ENCODE results near the gene HOXA9. TPM values are rescaled to one million over a fixed set of nuclear protein-coding genes. Genes with fewer than 3 reads are reported as not detected.

Gene HOXA9
- total and polyA plus RNA-seq, 2 of the 4 experiments (the other 2 are of a cell fraction) = 0.18 to 0.32 TPM

GRCh38 chr7:27148756-27149641 lies 16.3 kb downstream of the HOXA9 start:
- DNase-seq (no peak), ATAC-seq (ENCODE audit: low read depth) (no peak)
- Histone ChIP-seq H3K14ac (replicated peaks; ENCODE audit: low read depth, low read length) (peak overlapping the region; percentile 46), H3K27ac (ENCODE audit: insufficient read depth, low read length) (peak overlapping the region; percentile 96), H3K9ac (ENCODE audit: low read depth, low read length) (peak overlapping the region; percentile 68), H3K79me1 (ENCODE audit: low read depth in 1 of 2, low read length in 2 of 2) (peaks cover 9 to 27% of the 10 kb centered on the region in 2 experiments; a peak in 3 of 4 replicates), H3K9me3 (ENCODE audit: control insufficient read depth, insufficient read depth, low read length) (no peaks in the 10 kb centered on the region), H3K9me1 (ENCODE audit: insufficient read depth, low read length) (peaks cover 3% of the 10 kb centered on the region; the same call in 1 of the 2 replicates), H2BK20ac (ENCODE audit: low read depth, low read length) (peak overlapping the region; percentile 59; the same call in 1 of the 2 replicates), H2BK5ac (ENCODE audit: low read depth, low read length, poor library complexity, severe bottlenecking) (peak overlapping the region; percentile 64), H3K56ac (ENCODE audit: extremely low read depth, insufficient read depth, low read length) (peak overlapping the region; percentile 75; the same call in 1 of the 2 replicates), H2BK15ac (ENCODE audit: low read depth, low read length) (peak overlapping the region; percentile 72; the same call in 2 of the 3 replicates), H3K36me3 (ENCODE audit: control insufficient read depth, insufficient read depth, low read length) (no peaks in the 10 kb centered on the region; the same call in 1 of the 2 replicates), H3K27me3 (ENCODE audit: control insufficient read depth, insufficient read depth, low read length) (no peaks in the 10 kb centered on the region), H2AFZ (replicated peaks; ENCODE audit: low read length, poor library complexity) (peak overlapping the region; percentile 90), H3K4me3 (ENCODE audit: insufficient read depth, low read depth, low read length) (peak overlapping the region; percentile 38), H4K20me1 (ENCODE audit: insufficient read depth, low read length) (no peaks in the 10 kb centered on the region), H4K8ac (ENCODE audit: low read depth in 2 of 2, low read length in 2 of 2) (peak overlapping the region; percentile 82 to 84), H4K5ac (ENCODE audit: low read depth, low read length) (peak overlapping the region; percentile 63), H2BK120ac (ENCODE audit: low read depth, low read length) (peak overlapping the region; percentile 72), H3K18ac (ENCODE audit: low read depth, low read length) (peak overlapping the region; percentile 66; the same call in 1 of the 2 replicates), H3K4me1 (ENCODE audit: control insufficient read depth, insufficient read depth, low read length) (peaks cover 17% of the 10 kb centered on the region), H3K4me2 (ENCODE audit: low read depth, low read length) (peak overlapping the region; percentile 76), H2AK9ac (replicated peaks; ENCODE audit: low read depth, low read length, poor library complexity) (peak overlapping the region; percentile 57), H3K23ac (ENCODE audit: low read depth, low read length) (peak overlapping the region; percentile 96), H3K4ac (ENCODE audit: low read depth, low read length) (peak overlapping the region; percentile 79), H4K91ac (ENCODE audit: insufficient read depth, low read depth, low read length) (peak overlapping the region; percentile 77), H2AK5ac (ENCODE audit: low read depth, low read length) (peak overlapping the region; percentile 78; the same call in 1 of the 2 replicates)
- 26% methylated on average over 11 of the region's 30 CpGs; no CpG with 5 or more reads in 1 of the 2 experiments for WGBS, 2 experiments (ENCODE audit: extremely low coverage in 2 of 2, insufficient read length in 1 of 2)
- no peak for TF ChIP-seq SMC3 (IDR thresholded peaks at IDR 0.05; ENCODE audit: low read depth, low read length)
- TF ChIP-seq, protein P1, sequence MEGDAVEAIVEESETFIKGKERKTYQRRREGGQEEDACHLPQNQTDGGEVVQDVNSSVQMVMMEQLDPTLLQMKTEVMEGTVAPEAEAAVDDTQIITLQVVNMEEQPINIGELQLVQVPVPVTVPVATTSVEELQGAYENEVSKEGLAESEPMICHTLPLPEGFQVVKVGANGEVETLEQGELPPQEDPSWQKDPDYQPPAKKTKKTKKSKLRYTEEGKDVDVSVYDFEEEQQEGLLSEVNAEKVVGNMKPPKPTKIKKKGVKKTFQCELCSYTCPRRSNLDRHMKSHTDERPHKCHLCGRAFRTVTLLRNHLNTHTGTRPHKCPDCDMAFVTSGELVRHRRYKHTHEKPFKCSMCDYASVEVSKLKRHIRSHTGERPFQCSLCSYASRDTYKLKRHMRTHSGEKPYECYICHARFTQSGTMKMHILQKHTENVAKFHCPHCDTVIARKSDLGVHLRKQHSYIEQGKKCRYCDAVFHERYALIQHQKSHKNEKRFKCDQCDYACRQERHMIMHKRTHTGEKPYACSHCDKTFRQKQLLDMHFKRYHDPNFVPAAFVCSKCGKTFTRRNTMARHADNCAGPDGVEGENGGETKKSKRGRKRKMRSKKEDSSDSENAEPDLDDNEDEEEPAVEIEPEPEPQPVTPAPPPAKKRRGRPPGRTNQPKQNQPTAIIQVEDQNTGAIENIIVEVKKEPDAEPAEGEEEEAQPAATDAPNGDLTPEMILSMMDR (conservative IDR thresholded peaks at IDR 0.05; ENCODE audit: low read depth, low read length) = no peak
- no peak for TF ChIP-seq POLR2A (IDR thresholded peaks at IDR 0.05; ENCODE audit: low read depth, low read length)
- TF ChIP-seq RAD21 (IDR thresholded peaks at IDR 0.05; ENCODE audit: low read length) = no peak
- no peak for TF ChIP-seq ELK1 (IDR thresholded peaks at IDR 0.05; ENCODE audit: borderline replicate concordance, low read depth, low read length)
- TF ChIP-seq NFE2L2 (IDR thresholded peaks at IDR 0.05; ENCODE audit: low read depth, low read length) = no peak
- TF ChIP-seq, protein P2, sequence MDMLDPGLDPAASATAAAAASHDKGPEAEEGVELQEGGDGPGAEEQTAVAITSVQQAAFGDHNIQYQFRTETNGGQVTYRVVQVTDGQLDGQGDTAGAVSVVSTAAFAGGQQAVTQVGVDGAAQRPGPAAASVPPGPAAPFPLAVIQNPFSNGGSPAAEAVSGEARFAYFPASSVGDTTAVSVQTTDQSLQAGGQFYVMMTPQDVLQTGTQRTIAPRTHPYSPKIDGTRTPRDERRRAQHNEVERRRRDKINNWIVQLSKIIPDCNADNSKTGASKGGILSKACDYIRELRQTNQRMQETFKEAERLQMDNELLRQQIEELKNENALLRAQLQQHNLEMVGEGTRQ (IDR thresholded peaks at IDR 0.05; ENCODE audit: low read depth, low read length) = no peak
- no peak for TF ChIP-seq CHD1 (IDR thresholded peaks at IDR 0.05; ENCODE audit: low read depth, low read length)
- no peak for TF ChIP-seq MAZ (IDR thresholded peaks at IDR 0.05; ENCODE audit: borderline replicate concordance, low read depth, low read length)
- TF ChIP-seq CEBPB (IDR thresholded peaks at IDR 0.05; ENCODE audit: low read depth, low read length) = no peak
- BruUV-seq (replicated peaks) = no TSS peak
- CTCF ChIA-PET = interaction anchor here (0.8 to 1.0 kb wide), 2 partner anchors 30 to 31 kb away, joined by 3 to 4 read pairs; no protein-coding TSS in a partner anchor
- intact Hi-C loops (cut with micrococcal nuclease) (loop anchor here (5.0 kb wide), 1 partner anchor 1057 kb away; no protein-coding TSS in a partner anchor), dilution Hi-C loops (cut with HindIII; ENCODE audit: low sequenced_read_pairs, unreplicated experiment) (no loop called here), in situ Hi-C loops (cut with MboI; ENCODE audit: low sequenced_read_pairs) (loop anchor here (10.0 kb wide), 1 partner anchor 954 kb away; no protein-coding TSS in a partner anchor)
- POLR2A ChIA-PET (ENCODE audit: unreplicated experiment) = no interaction called here

All from IMR-90 (cell line).